CMK (cell line): ENCODE results near the gene PWWP2B.

Experiments used
- DNase-seq: peaks from one replicate; pipeline ENCODE4 v3.0.0-alpha.2; 2010; ENCODE audit warnings: low read depth

The PWWP2B gene

DNA sequence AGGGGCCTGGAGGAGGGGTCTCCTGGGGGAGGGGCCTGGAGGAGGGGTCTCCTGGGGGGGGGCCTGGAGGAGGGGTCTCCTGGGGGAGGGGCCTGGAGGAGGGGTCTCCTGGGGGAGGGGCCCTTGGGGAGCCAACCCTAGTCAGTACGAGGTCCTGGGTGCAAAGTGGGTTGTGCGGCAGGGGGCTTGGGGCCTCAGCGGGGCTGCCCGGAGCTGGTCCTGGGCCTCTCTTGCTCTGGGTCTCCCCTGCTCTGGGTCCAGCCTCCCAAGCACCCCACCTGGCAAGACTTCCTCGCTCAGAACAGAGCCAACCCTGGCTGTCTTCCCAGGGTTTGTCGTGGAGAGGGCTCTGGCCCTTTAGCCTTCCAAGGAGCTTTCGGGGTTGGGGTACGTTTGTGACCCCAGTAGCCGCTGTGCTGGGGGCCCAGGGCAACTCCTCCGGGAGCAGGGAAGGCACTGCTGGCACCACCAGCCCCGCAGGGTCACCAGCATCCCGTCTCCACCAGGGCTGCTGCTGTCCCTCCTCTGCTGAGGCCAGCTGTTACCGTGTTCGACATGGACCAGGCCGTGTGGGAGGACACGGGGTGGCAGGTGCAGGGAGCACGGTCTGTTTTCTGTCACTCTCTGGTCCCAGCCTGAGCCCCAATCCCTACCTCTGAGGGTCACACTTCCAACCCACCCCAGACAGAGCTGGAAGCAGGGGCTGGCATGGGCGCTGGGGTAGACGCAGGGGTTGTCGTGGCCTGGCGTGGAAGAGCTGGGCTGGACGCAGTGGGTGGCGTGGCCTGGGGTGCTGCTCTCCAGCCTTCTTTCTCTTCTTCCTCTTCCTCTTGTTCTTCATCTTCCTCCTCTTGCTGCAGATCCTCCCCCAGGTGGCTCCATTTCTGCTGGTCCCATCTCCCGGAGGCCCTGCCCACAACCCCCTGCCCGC lies 22.8 kb downstream of the PWWP2B start:
- DNase-seq, result no peak

DNA sequence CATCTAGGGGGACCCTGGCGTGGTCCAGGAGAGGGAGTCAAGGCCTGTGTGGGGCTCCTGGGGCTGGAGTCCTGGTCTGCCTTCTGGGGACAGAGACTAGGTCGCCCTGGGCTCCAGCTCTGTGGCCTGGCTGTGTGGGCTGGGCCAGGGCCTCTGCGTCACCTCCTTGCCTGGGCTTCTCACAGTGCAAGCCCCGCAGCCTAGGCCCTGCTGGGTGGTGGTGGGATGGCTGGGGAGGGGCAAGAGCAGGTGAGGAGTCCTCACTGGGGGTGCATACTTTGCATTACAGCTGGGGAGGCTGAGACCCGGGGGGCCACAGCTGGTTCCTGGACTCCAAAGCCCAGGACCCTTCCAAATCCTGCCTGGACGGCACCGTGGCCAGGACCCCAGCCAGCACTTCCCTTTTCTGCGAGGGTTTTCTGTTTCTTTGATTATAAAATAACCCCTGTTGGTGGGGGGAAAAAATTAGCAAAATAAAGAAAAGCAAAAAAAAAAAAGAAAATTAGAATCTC lies 23.5 kb downstream of the PWWP2B start:
- DNase-seq, result no peak

DNA sequence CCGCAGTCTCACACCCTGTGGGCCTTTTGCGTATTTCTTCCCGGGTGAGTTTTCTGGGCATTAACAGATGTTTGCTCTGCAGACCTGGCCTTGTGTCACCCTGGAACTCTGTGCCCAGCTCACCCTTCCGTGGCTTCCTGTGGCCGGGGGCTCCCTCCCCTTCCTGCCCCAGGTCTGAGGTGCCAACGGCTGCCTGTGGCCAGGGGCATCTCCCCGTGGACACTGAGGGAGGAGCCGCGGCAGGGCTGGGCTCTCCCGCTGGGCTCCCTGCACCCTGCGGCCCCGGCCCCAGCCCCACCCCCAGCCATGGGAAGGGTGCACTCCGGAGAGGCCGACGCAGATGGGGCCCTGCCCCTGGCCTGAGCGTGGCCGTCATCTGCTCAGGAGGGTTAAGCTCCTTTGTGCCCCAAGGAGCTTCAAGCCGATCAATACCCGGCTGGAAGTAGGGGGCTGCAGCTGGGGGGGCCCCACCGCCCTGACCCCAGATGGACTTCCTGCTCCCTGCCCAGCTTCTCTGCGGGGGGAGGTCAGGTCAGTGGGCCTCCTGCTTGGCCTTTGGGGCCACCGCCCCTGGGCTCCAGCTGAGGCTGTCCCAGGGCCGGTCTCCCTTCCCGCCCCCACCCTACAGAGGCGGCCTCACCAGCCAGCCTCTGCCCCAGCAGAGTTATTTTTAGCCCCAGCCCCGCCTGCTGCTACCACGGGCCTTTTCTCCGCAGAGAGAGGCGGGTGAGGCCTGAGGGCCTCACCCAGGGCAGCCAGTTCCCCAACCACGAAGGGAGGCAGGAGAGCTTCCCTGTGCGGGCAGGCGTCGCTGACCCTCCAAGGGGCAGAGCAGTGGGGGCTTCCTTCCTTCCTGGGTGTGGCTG lies 24.2 kb downstream of the PWWP2B start:
- peak; percentile 82 for DNase-seq

DNA sequence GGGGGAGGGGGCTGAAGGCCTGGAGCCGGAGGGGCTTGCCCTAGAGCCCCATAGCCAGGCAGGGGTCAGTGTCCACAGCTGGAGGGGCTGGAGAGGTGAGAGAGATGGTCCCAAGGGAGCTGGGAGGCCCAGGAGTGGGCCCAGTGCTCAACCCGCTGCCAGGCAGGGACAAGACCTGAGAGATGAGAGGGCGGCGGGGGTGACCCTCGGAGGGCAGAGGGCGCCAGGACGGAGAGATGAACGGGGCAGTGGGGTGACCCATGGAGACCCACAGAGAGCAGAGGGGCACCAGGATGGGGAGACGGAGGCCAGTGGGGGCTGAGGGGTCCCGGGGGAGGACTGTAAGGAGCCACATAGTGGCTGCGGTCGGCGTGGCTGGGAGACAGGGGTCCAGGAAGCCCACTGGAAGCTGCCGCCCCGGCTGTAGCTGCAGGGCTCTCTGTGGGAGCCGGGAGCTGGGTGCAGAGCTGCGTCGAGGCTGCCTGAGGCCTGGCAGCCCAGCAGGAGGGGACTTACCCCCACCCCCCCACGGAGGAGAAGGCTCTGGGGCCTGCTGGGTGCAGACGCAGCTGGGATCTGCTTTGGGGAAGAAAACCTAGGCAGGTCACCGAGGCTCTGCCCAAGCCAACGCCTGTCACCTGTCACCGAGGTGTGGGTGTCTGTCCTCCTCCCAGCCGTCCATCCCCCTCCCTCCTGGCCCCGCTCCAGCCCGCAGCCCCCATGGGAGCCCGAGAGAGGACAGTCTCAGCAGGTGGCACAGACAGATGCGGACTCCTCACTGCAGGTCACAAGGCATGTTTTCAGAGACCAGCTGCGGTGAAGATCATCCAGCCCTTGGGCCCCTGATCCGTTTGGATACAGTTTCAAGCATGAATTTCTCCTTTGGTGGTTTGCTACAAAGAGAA lies 25.1 kb downstream of the PWWP2B start:
- no peak for DNase-seq

DNA sequence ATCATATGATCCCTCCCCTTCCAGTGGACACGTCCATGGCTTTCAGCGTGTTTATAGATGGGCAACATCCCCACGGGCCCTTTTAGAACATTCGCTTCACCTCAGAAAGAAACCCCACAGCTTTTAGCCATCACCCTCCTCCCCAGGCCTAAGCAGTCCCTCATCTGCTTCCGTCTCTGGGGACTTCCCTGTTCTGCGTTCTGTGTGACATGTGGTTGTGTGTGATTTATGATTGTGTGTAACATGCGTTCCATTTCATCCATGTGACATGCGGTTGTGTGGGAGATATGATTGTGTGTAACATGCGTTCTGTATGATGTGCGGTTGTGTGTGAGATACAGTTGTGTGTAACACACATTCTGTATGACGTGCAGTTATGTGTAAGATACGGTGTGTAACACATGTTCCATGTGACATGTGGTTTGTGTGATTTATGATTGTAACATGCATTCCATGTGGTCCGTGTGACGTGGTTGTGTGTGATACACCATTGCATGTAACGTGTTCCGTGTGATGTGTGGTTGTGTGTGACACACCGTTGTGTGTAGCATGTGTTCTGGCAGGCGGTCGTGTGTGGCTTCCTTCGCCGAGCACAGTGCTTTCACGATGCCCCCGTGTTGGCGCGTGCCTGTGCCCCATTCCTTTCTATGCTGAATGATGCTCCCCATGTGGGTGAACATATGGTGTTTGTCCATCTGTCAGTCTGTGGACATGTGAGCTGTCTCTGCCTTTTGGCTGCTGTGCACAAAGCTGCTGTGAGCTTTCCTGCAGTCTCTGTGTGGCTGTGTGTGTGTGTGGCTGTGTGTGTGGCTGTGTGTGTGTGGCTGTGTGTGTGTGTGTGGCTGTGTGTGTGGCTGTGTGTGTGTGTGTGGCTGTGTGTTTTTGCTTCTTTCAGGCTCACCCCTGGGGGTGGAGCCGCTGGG lies 26.2 kb downstream of the PWWP2B start:
- no peak for DNase-seq

DNA sequence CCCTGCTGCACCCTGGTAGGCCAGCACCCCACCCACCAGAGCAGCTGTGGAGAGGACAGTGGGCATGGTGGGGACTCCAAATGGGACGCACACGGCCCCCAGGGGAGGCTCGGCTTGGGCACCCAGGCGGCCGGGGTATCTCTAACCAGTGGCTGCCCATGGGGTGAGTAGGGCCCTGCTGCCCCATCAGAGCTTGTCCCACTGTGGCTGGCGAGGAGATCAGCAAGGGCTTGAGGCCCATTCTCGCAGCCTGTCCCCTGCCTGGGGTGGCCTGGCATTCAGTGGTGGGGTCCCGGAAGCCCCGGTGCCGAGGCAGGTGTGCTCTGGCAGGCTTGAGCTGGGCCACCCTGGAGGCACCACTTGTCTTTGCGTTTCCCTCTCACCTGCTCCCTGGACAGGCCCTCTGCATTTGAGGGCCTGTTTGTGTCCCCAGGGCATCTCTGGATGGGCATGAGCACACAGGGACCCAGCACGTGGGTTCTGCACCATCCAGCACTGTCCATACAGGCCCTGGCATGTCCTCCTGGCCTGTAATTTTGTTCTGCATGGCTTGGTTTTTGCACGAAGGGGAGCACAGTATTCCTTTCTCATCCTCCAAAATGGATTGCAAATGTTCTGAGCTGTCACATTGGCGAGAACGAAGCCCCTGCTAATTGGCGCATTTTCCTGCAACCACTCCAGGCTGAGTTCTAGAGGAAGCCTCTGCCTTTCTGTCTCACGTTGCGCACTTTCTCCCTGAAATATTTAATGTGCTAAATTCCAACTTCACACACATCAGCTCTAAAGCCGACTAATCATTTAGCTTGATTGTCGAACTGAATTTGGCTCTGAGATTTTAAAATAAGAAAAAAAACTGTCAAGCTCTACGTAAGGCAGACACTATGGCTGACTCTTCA lies 27.2 kb downstream of the PWWP2B start:
- DNase-seq, result no peak

DNA sequence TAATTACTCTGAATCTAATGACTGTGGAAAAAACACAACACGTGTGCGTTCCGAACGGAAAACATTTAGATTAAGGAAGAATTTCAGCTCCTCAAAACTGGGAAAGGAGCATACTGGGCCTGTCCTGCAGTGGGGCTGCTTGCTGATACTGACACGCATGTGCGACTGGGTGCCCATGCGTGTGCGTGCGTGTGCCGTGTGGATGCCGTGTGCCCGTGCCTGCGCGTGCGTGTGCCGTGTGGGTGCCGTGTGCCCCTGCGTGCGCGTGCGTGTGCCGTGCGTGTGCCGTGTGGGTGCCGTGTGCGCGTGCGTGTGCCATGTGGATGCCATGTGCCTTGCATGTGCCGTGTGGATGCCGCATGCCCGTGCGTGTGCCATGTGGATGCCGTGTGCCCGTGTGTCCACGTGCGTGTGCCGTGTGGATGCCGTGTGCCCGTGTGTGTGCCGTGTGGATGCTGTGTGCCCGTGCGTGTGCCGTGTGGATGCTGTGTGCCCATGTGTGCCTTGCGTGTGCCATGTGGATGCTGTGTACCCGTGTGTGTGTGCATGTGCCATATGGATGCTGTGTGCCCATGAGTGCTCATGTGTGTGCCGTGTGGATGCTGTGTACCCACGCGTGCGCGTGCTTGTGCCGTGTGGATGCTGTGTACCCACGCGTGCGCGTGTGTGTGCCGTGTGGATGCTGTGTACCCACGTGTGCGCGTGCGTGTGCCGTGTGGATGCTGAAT lies 28.2 kb downstream of the PWWP2B start:
- no peak for DNase-seq

DNA sequence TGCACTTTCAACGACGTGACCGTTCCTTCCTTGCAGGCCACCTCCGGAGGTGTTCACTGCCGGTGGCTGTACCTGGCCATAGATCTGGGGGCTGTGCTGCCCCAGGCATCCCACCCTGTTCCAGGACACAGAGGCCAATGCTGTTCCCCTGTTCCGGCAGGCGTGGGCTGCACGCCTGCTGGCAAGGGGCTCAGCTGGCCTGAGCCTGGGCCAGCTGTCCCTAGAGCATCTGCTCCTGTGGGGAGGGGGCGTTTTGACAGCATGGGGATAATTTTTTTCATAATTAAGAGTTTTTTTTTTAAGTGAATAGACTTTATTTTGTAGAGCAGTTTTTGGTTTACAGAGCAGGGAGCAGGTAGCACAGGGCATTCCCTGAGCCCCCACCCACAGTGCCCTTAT lies 28.8 kb downstream of the PWWP2B start:
- DNase-seq, result no peak

DNA sequence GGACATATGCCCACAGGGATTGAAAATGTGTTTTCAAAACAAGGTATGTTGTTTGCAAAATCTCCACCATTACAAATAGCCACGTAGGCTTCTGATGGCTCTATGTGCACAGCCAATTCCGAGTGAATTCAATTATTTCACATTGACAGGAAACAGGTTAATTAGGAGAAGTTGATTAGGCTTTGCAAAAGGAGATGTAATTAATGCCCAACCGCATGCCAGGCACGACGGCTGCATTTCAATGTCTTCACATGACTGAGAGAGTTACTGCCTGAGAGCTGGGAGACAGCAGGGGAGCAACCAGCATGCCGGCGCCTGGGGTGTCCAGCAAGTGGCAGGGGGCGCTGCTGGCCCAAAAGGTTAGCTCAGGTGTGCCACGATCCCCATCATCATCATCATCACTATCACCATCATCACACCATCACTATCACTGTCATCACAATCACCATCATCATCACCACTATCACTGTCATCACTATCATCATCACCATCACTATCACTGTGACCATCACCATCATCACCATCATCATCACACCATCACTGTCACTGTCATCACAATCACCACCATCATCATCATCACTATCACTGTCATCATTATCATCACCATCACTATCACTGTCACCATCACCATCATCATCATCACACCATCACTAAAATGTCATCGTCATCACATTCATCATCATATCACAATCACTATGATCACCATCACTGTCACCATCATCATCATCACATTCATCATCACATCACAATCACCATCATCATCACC lies 30.2 kb downstream of the PWWP2B start:
- DNase-seq, result no peak

DNA sequence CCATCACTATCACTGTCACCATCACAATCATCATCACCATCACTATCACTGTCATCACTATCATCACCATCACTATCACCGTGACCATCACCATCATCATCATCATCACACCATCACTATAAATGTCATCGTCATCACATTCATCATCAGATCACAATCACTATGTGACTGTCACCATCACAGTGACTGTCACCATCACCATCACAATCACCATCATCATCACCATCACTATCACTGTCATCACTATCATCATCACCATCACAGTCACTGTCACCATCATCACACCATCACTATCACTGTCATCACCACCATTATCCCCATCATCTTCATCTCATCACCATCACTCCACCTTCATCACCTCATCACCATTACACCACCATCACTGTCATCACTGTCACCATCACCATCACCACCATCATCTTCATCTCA lies 31.0 kb downstream of the PWWP2B start:
- no peak for DNase-seq

DNA sequence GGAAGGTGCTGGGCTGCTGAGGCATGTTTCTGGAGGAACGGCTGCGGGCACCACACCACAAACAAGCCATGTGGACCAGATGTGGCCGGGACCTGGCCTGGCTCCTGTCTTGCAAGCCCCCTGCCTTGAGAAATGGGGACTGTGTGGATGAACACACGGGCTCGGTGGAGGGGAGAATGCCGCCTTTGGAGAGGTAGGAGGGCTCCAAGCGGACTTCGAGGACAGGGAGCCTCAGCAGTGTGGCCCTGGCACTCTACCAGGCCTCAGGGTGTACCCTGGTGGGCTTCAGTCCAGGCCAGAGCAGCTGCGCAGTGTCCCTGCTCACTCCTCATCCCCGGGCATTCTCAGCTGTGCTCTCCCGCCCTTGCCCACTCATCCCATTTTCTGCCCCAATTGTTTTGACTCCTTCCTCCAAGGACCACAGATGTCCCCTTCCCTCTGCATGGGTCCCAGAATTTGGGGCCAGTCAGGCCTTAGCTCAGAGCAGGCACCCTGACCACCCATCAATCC lies 31.5 kb downstream of the PWWP2B start:
- no peak for DNase-seq

DNA sequence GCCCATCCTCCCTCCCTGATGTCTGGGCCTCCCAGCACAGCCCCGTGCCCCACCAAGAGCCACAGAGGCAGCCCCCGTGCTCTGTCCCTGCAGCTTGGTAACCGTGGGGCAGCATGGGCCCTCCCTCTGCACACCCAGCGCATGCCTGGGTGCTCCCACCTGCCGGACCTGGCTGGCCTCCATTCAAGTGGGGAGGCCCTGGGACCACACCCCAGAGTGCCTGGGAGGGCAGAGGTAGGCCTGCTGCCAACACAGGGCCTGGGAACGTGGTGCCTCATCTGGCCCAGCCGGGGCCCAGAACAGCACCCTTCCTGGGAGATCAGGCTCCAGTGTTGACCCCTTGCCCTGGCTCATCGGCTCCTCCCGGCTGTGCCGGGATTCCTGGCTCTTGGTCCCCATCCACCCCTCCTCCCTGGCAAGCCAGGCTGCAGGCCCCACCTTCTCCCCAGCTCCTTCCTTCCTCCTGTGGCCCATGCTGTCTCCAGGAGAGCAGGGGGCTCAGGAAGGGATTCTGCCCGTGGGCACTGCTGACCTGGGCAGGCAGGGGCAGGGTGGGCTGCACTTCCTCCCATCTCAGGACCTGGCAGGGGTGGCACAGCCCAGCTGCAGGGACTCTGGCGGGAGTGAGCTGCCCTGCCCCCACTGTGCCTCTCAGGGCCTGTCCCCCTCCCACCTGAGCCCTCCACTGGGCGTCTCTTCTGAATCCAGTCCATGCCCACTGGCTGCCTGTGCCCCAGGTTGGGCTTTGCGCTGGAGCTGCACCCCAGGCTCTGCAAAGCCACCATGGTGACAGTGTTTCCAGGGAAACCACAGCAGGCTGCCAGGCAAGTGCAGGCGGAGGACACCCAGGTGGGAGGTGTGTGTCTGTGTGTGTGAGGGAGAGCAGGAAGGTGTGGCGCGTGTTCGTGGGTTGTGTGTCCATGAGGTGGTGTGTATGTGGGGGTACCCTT lies 32.6 kb downstream of the PWWP2B start:
- DNase-seq, result no peak

DNA sequence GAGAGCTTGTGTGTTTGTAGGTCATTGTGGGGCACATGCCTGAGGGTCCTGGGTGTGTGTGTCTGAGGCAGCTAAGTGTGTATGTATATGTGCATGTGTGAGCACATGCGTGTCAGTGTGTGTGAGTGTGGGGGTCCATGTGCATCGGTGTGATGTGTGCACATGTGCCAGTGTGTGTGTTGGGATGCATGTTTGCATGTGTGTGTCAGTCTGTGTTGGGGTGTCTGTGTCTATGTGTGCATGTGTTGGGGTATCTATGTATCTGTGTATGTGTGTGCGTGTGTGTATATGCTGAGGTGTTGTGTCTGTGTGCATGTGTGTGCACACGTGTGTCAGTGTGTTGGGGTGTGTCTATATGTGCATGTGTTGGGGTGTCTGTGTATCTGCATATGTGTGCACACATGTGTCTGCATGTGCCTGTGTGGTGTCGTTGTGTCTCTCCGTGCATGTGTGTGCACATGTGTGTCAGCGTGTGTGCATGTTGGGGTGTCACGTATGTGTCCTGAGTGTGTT lies 33.3 kb downstream of the PWWP2B start:
- no peak for DNase-seq

DNA sequence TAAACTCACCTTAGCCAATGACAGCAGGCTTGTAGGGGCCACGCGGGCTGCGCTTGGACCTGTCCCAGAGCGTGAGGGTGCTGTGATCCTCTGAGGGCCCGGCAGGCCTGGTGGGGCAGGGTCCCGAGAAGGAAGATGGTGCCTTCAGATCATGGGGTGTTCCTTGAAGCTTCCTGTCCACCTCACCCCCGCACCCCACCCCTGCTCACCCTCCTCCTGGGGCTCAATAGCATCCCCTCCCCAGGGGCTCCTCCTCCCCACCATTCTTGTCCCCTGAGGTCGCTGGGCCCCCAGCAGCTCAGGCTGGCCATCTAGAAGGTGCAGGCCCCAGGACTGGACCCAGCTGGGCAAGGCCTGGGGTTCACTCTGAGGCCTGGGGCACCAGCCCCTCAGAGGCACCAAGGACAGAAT lies 33.9 kb downstream of the PWWP2B start:
- no peak for DNase-seq

DNA sequence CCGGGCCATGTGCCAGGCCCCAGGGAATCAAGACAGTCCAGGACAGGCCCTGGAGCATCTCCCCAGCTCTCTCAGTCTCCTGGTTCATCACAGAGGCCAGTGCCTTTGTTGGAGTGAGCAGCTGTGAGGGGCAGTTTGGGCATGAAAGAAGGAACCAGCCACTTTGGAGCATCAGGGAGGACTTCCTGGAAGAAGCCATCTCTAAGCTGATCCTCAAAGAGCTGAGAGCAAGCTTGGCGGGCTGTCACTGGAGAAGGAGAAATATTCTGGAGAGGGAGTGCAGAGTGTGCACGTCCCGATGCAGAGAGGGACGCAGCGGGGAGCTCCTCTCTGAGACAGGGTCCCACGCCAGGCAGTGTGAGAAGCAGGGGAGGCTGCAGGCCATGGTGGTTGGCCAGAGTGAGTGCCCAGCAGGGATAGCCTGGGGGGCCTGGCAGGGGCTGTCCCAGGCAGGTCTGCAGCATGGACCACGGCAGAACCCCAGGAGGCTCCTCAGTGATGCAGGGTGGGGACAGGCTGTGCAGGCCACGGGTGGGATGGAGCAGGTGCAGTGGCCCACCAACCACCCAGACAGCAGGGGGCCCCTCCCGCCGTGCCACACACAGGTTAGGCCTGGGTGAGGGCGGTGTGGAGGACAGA lies 34.7 kb downstream of the PWWP2B start:
- no peak for DNase-seq

DNA sequence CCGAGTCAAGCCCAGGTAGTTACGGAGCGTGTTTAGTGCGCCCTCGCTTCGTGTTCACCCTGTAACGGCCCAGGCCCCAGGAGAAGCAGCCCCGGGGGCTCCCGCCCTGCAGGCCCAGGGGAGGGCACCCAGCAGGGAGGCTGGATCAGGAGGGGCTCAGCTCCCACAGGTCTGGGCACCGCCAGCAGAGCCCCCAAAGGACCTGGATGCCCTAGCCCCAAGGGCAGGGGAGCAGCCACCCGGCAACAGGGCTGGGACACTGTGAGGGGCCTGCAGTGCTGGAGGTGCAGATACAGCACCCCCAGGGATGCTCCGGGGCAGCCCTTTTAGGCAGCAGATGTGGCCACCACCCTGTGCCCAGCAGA lies 35.2 kb downstream of the PWWP2B start:
- no peak for DNase-seq
